ENCODE measurements around the gene GREB1.

The GREB1 gene

GRCh38 chr2:11685906-11686470, 152.1 kb downstream of the GREB1 start:
- no peak overlapping the region for H3K4me3 ChIP-seq (ENCODE audit: low read depth, low read length)
- DNase-seq (ENCODE audit: low read depth), result no peak
- TF ChIP-seq CTCF (IDR thresholded peaks at IDR 0.05; ENCODE audit: low read depth, low read length, missing control alignments), result no peak

GRCh38 chr2:11687736-11688135, 153.9 kb downstream of the GREB1 start:
- no peak for TF ChIP-seq CTCF (IDR thresholded peaks at IDR 0.05; ENCODE audit: low read depth, low read length, missing control alignments)
- no peak for DNase-seq (ENCODE audit: low read depth)
- no peak overlapping the region for H3K4me3 ChIP-seq (ENCODE audit: low read depth, low read length)

- H3K4me3 ChIP-seq (ENCODE audit: low read depth, low read length), result no peak overlapping the region
- TF ChIP-seq CTCF (IDR thresholded peaks at IDR 0.05; ENCODE audit: low read depth, low read length, missing control alignments), result peak; percentile 66
Observed at GRCh38 chr2:11688222-11689069, 154.6 kb downstream of the GREB1 start.

GRCh38 chr2:11691076-11691660, 157.3 kb downstream of the GREB1 start:
- H3K4me3 ChIP-seq (ENCODE audit: low read depth, low read length), result no peak overlapping the region
- no peak for TF ChIP-seq CTCF (IDR thresholded peaks at IDR 0.05; ENCODE audit: low read depth, low read length, missing control alignments)
- no peak for DNase-seq (ENCODE audit: low read depth)

More at GRCh38 chr2:11688222-11689069, 154.6 kb downstream of the GREB1 start:
- no peak for DNase-seq (ENCODE audit: low read depth)
